Endothelial cell (in vitro differentiated cells): Measurements from ENCODE around the gene SCPEP1. TPM values are rescaled to one million over a fixed set of nuclear protein-coding genes. Genes with fewer than 3 reads are reported as not detected.

Experiments used
- DNase-seq: peaks from one replicate; pipeline ENCODE4 v3.0.0; 2021; ENCODE audit warnings: low spot score
- H3K27ac Mint-ChIP-seq: one replicate; pipeline ENCODE4 v1.8.0; 2021; ENCODE audit warnings: mixed read lengths, inconsistent platforms; ENCODE audit not compliant: unreplicated experiment
- H3K27me3 Mint-ChIP-seq: one replicate; pipeline ENCODE4 v1.8.0; 2021; ENCODE audit warnings: mild to moderate bottlenecking, moderate library complexity, mixed read lengths, inconsistent platforms; ENCODE audit not compliant: unreplicated experiment
- H3K36me3 Mint-ChIP-seq: one replicate; pipeline ENCODE4 v1.8.0; 2021; ENCODE audit warnings: mild to moderate bottlenecking, low read depth, mixed read lengths, inconsistent platforms; ENCODE audit not compliant: unreplicated experiment
- H3K4me1 Mint-ChIP-seq: one replicate; pipeline ENCODE4 v1.8.0; 2021; ENCODE audit warnings: mild to moderate bottlenecking, mixed read lengths, inconsistent platforms; ENCODE audit not compliant: unreplicated experiment
- H3K4me3 Mint-ChIP-seq: one replicate; pipeline ENCODE4 v1.8.0; 2021; ENCODE audit warnings: mild to moderate bottlenecking, mixed read lengths, inconsistent platforms; ENCODE audit not compliant: unreplicated experiment
- H3K9me3 Mint-ChIP-seq: one replicate; pipeline ENCODE4 v1.8.0; 2021; ENCODE audit warnings: mixed read lengths, inconsistent platforms; ENCODE audit not compliant: unreplicated experiment
- total RNA-seq: library from RNA; stranded (reverse); fragmentation: NEBNext Ultra II Directional; extraction: Animal tissue kit (Norgen Biotek cat#: 25700); gene quantifications from one replicate; pipeline ENCODE4 v1.2.1, GENCODE V29; 2021; ENCODE audit not compliant: unreplicated experiment
- TF ChIP-seq, protein P1 (sequence below): fragments of 200-600 bp; sonication (generic); IDR thresholded peaks from one replicate; pipeline ENCODE4 v1.5.0; 2021; ENCODE audit warnings: antibody characterized with exemption; ENCODE audit not compliant: unreplicated experiment

SCPEP1 gene
- total RNA-seq, 1 donor from 2014 or later: 29.8 TPM

DNA sequence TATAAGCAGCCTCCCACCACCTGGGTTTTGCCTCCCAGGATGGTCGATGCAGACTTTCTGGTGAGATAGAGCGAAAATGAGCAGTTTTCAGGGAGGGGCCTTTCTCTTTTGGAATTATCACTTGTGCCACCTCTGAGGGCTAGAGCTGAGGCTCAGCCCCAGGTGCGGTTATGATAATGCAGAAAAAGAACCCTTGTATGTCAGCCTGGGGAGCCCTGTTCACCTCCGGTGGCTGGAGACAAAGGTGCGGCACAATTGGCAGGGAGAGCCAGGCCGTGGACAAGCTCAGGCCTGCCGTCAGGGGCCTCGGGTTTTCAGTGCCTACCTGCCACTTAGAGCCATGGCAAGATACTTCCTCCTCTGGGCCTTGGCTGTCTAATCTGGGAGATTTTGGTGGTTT is 4.4 kb downstream of the SCPEP1 start:
- H3K27me3 Mint-ChIP-seq: peaks cover 4% of the 10 kb centered on the region
- TF ChIP-seq, protein P1, sequence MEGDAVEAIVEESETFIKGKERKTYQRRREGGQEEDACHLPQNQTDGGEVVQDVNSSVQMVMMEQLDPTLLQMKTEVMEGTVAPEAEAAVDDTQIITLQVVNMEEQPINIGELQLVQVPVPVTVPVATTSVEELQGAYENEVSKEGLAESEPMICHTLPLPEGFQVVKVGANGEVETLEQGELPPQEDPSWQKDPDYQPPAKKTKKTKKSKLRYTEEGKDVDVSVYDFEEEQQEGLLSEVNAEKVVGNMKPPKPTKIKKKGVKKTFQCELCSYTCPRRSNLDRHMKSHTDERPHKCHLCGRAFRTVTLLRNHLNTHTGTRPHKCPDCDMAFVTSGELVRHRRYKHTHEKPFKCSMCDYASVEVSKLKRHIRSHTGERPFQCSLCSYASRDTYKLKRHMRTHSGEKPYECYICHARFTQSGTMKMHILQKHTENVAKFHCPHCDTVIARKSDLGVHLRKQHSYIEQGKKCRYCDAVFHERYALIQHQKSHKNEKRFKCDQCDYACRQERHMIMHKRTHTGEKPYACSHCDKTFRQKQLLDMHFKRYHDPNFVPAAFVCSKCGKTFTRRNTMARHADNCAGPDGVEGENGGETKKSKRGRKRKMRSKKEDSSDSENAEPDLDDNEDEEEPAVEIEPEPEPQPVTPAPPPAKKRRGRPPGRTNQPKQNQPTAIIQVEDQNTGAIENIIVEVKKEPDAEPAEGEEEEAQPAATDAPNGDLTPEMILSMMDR: no peak
- peaks cover 24% of the 10 kb centered on the region for H3K4me1 Mint-ChIP-seq
- no peak for DNase-seq
- H3K4me3 Mint-ChIP-seq: no peak overlapping the region
- no peak overlapping the region for H3K27ac Mint-ChIP-seq
- H3K9me3 Mint-ChIP-seq: no peaks in the 10 kb centered on the region
- peaks cover 8% of the 10 kb centered on the region for H3K36me3 Mint-ChIP-seq

DNA sequence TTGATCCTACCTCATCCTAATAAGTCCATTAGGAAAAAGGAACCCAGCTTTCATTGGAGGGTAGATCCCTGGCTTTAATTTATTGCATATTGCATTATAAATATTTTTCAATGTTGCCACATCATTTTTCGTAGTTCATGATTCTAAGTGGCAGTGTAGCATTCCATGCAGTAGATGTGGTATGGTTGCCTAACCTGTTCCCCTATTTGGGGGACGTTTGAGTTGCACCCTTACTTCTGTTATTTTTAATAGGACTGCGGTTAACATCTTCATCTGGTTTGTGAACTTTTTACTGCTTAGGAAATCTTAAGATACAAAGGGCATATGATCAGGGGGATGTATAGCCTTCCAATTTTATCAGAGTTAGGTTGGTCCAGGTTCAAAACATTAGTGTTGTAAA is 5.4 kb downstream of the SCPEP1 start:
- no peak overlapping the region for H3K27ac Mint-ChIP-seq
- peaks cover 4% of the 10 kb centered on the region for H3K27me3 Mint-ChIP-seq
- peaks cover 19% of the 10 kb centered on the region for H3K4me1 Mint-ChIP-seq
- no peak for DNase-seq
- TF ChIP-seq, protein P1: no peak
- no peak overlapping the region for H3K4me3 Mint-ChIP-seq
- H3K9me3 Mint-ChIP-seq: no peaks in the 10 kb centered on the region
- peaks cover 10% of the 10 kb centered on the region for H3K36me3 Mint-ChIP-seq

DNA sequence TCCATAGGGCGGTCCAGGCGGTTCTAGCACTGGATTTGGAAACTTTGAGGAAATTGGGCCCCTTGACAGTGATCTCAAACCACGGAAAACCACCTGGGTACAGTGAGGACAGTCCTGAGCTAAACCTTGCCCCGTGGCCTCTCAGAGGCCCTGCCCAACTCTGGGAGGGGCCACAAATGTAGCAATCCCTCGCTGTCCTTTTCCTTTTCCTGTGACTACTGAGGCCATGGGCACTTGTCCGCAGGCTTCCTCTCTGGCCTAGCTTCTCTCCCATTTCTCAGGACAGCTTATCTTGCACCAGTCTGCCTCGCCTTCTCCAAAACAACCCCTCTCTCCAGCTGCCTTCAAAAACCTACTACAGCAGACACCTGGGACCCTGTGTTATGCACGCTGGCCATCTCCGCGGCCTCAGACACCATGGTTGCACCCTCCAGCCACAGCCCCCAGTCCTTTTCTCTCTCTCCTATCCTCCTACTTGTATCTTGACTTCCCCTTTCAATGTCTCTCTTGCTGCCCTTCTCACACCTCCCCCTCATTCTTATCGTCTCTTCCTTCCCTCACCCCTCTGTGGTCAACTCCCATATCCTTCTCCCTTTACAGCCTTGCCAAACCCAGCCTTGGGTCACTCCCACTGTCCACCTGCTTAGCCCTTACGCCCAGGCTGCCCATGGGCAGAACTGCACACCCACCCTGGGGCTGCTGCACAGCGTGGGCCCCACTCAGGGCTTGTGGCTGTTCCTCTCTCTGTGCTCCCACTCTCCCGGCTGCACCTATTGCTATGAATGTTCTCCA is 7.6 kb downstream of the SCPEP1 start:
- Mint-ChIP-seq H3K4me1 (peaks cover 11% of the 10 kb centered on the region), H3K36me3 (peaks cover 10% of the 10 kb centered on the region), H3K4me3 (no peak overlapping the region), H3K27me3 (peaks cover 4% of the 10 kb centered on the region), H3K27ac (no peak overlapping the region), H3K9me3 (no peaks in the 10 kb centered on the region)
- no peak for DNase-seq
- TF ChIP-seq, protein P1: no peak

DNA sequence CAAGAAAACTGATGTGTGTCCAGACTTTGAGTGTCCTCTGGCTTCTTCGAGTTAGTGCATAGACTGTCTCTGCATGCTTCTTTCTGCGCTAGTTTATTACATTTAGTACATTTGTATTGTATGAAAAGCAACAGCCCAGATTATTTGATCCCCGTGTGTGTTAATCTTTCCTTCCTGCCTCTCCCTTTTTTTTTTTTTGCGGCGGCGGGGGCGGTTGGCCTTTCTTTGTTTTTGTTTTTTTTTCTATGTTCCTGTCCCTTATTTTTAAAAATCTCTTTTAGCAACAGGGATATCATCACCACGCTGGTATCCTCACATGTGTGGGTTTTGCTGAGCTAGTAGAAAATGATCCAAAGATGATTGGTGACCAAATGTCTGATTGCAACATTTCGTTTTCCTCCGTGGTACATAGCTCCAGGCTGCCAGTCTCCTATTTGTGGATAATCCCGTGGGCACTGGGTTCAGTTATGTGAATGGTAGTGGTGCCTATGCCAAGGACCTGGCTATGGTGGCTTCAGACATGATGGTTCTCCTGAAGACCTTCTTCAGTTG is 9.4 kb downstream of the SCPEP1 start:
- no peak for DNase-seq
- TF ChIP-seq, protein P1: no peak
- Mint-ChIP-seq H3K27me3 (peaks cover 4% of the 10 kb centered on the region), H3K27ac (no peak overlapping the region), H3K4me1 (peaks cover 11% of the 10 kb centered on the region), H3K36me3 (peaks cover 10% of the 10 kb centered on the region), H3K9me3 (no peaks in the 10 kb centered on the region), H3K4me3 (no peak overlapping the region)

DNA sequence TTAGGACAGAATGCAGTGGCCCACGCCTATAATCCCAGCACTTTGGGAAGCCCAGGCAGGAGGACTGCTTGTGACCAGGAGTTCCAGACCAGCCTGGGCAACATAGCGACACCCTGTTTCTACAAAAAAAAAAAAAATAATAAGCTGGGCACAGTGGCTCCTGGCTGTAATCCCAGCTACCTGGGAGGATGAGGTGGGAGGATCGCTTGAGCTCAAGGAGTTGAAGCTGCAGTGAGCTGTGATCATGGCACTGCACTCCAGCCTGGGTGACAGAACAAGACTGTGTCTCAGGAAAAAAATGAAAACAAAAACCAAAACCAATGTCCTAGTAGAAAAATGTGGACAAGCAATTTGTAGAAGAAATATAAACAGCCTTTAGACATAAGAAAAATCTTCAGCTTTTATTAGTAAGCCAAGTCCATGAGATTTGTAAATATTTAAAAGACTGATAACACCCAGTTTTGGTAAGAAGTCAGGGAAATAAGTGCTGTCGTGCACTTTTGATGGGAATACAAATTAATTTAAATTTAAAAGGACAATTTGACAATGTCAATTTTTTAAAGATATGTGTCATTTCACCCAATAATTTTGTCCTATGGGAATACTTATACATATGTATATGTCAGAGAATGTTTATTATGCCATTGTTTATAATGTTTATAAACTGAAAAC is 11.1 kb downstream of the SCPEP1 start:
- no peak for DNase-seq
- Mint-ChIP-seq H3K36me3 (peaks cover 10% of the 10 kb centered on the region), H3K9me3 (no peaks in the 10 kb centered on the region), H3K27ac (no peak overlapping the region), H3K4me1 (peaks cover 11% of the 10 kb centered on the region), H3K27me3 (peaks cover 4% of the 10 kb centered on the region), H3K4me3 (no peak overlapping the region)
- TF ChIP-seq, protein P1: no peak
